Trophoblast cell (in vitro differentiated cells and primary cell): ENCODE measurements around the gene RRAGD.

ENCODE experiments used
- DNase-seq, 2 donors: peaks; one replicate each; pipeline ENCODE4 v3.0.0-alpha.2; 2016
- H2AFZ ChIP-seq: 2 replicates; pipeline ENCODE4 v1.6.1; 2013; ENCODE audit warnings: low read length, moderate library complexity, mild to moderate bottlenecking; ENCODE audit not compliant: insufficient read depth, poor library complexity
- H2AK5ac ChIP-seq: 2 replicates; pipeline ENCODE4 v1.6.1; 2013; ENCODE audit warnings: mild to moderate bottlenecking, low read length
- H2BK120ac ChIP-seq: 2 replicates; pipeline ENCODE4 v1.6.1; 2013; ENCODE audit warnings: low read length, mild to moderate bottlenecking, moderate library complexity; ENCODE audit not compliant: insufficient read depth, poor library complexity
- H2BK12ac ChIP-seq: 2 replicates; pipeline ENCODE4 v1.6.1; 2013; ENCODE audit warnings: mild to moderate bottlenecking, low read length, moderate library complexity
- H2BK5ac ChIP-seq: 2 replicates; pipeline ENCODE4 v1.6.1; 2013; ENCODE audit warnings: low read length, low read depth, moderate library complexity, mild to moderate bottlenecking; ENCODE audit not compliant: poor library complexity
- H3K14ac ChIP-seq: 2 replicates; pipeline ENCODE4 v1.6.1; 2013; ENCODE audit warnings: mild to moderate bottlenecking, low read length
- H3K18ac ChIP-seq: 2 replicates; pipeline ENCODE4 v1.6.1; 2013; ENCODE audit warnings: mild to moderate bottlenecking, low read length
- H3K23ac ChIP-seq: 2 replicates; pipeline ENCODE4 v1.6.1; 2013; ENCODE audit warnings: low read length
- H3K27ac ChIP-seq: 2 replicates; pipeline ENCODE4 v1.5.1; 2013; ENCODE audit warnings: low read depth, mild to moderate bottlenecking, inconsistent platforms, low read length, moderate library complexity
- H3K27me3 ChIP-seq: 2 replicates; pipeline ENCODE4 v1.6.1; 2013; ENCODE audit warnings: inconsistent platforms, mild to moderate bottlenecking, low read length, moderate library complexity; ENCODE audit not compliant: insufficient read depth
- H3K36me3 ChIP-seq, 2 experiments: 1 replicate in 1 of 2; 2 replicates in 1 of 2; pipeline ENCODE4 v1.6.1; 2013; ENCODE audit warnings: low read length in 2 of 2, mild to moderate bottlenecking in 2 of 2, moderate library complexity in 1 of 2; ENCODE audit not compliant: insufficient read depth in 2 of 2, control insufficient read depth in 1 of 2
- H3K4ac ChIP-seq: 2 replicates; pipeline ENCODE4 v1.6.1; 2013; ENCODE audit warnings: low read depth, mild to moderate bottlenecking, low read length, moderate library complexity
- H3K4me1 ChIP-seq, 2 experiments: 1 replicate in 1 of 2; 2 replicates in 1 of 2; pipeline ENCODE4 v1.6.1; 2013; ENCODE audit warnings: low read length in 2 of 2, mild to moderate bottlenecking in 2 of 2, moderate library complexity in 1 of 2; ENCODE audit not compliant: insufficient read depth in 2 of 2, control insufficient read depth in 1 of 2
- H3K4me2 ChIP-seq: 2 replicates; pipeline ENCODE4 v1.6.1; 2013; ENCODE audit warnings: inconsistent platforms, mild to moderate bottlenecking, low read length, moderate library complexity
- H3K4me3 ChIP-seq: 2 replicates; pipeline ENCODE4 v1.5.1; 2013; ENCODE audit warnings: mild to moderate bottlenecking, low read depth, low read length, inconsistent platforms
- H3K79me1 ChIP-seq: one replicate; pipeline ENCODE4 v1.6.1; 2013; ENCODE audit warnings: low read length
- H3K79me2 ChIP-seq: 2 replicates; pipeline ENCODE4 v1.6.1; 2013; ENCODE audit warnings: low read length, mild to moderate bottlenecking; ENCODE audit not compliant: control insufficient read depth, insufficient read depth, poor library complexity
- H3K9ac ChIP-seq: 2 replicates; pipeline ENCODE4 v1.6.1; 2013; ENCODE audit warnings: mild to moderate bottlenecking, low read length
- H3K9me3 ChIP-seq: 2 replicates; pipeline ENCODE4 v1.6.1; 2013; ENCODE audit warnings: low read depth, mild to moderate bottlenecking, control low read depth, inconsistent platforms, low read length; ENCODE audit not compliant: insufficient read depth
- H4K12ac ChIP-seq: 2 replicates; pipeline ENCODE4 v1.6.1; 2013; ENCODE audit warnings: low read depth, mild to moderate bottlenecking, low read length, moderate library complexity
- H4K8ac ChIP-seq: 2 replicates; pipeline ENCODE4 v1.6.1; 2013; ENCODE audit warnings: low read depth, mild to moderate bottlenecking, low read length, moderate library complexity
- H4K91ac ChIP-seq: one replicate; pipeline ENCODE4 v1.6.1; 2013; ENCODE audit warnings: low read depth, mild to moderate bottlenecking, low read length, moderate library complexity
- WGBS: extraction: QIAGEN DNeasy Blood & Tissue Kit; methylation state at CpG from one replicate; pipeline ENCODE4 v1.1.7; 2013; ENCODE audit warnings: missing lambda C conversion rate; ENCODE audit not compliant: insufficient read length, insufficient coverage; ENCODE audit errors: extremely low coverage; 5-methylcytosine and 5-hydroxymethylcytosine counted together

RRAGD gene

DNA sequence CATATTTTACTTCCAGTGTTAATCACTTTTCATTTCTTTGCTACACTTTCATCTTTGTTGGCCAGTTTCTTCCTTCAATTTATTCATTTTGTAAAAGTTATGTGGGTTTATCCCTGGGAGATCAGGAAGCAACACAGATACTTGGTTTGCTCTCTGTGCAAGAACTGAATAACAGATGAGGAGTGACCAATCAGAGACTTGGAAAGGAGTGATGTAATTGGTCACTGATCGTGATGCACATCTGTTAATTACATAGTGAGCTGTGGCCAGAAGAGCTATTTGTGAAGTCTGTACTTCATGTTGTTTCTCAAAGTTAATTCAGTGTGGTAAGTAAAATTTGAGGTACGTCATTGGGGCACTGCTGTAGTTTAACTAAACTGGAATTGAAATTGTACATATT lies 42.2 kb upstream of the RRAGD start:
- no peak overlapping the region for H3K14ac ChIP-seq
- H4K12ac ChIP-seq: no peak overlapping the region
- H4K91ac ChIP-seq: no peak overlapping the region
- no CpG with 5 or more reads among the region's 2 CpGs for WGBS
- H2BK5ac ChIP-seq: no peak overlapping the region
- no peak overlapping the region for H3K9ac ChIP-seq
- no peaks in the 10 kb centered on the region for H3K27me3 ChIP-seq
- H3K79me2 ChIP-seq: no peaks in the 10 kb centered on the region
- H3K27ac ChIP-seq: no peak overlapping the region
- H2BK12ac ChIP-seq: no peak overlapping the region
- no peak overlapping the region for H2AK5ac ChIP-seq
- H3K36me3 ChIP-seq: no peaks in the 10 kb centered on the region
- no peaks in the 10 kb centered on the region for H3K79me1 ChIP-seq
- DNase-seq: no peak
- H3K4me3 ChIP-seq: no peak overlapping the region
- no peak overlapping the region for H4K8ac ChIP-seq
- H2BK120ac ChIP-seq: no peak overlapping the region
- no peak overlapping the region for H3K4ac ChIP-seq
- H3K4me2 ChIP-seq: no peak overlapping the region
- no peak overlapping the region for H3K23ac ChIP-seq
- no peaks in the 10 kb centered on the region for H3K4me1 ChIP-seq
- no peak overlapping the region for H3K18ac ChIP-seq
- no peak overlapping the region for H2AFZ ChIP-seq
- peaks cover 2% of the 10 kb centered on the region for H3K9me3 ChIP-seq

DNA sequence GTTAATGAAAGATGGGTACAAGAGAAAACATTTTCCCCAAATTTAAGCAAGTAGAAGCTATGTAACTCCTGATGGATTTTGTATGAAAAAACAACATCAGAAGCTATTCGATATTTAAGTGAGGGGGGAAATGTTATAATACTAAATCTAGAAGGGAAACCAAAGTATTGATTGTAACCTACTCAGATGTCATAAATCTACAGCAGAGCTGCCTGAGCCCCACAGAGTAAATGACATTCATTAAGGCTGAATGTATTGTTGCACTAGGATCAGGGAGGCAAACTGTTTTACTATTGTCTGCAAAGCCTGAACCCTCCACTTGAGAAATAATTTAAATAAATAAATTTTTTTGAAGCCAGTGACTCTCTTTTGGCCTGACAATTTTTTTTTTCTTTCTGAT lies 40.2 kb upstream of the RRAGD start:
- H3K79me2 ChIP-seq: no peaks in the 10 kb centered on the region
- H3K4me2 ChIP-seq: no peak overlapping the region
- no peak overlapping the region for H3K27ac ChIP-seq
- H3K23ac ChIP-seq: no peak overlapping the region
- no peaks in the 10 kb centered on the region for H3K36me3 ChIP-seq
- H3K4ac ChIP-seq: no peak overlapping the region
- H2AFZ ChIP-seq: no peak overlapping the region
- no peak overlapping the region for H4K8ac ChIP-seq
- H3K27me3 ChIP-seq: no peaks in the 10 kb centered on the region
- H3K4me1 ChIP-seq: no peaks in the 10 kb centered on the region
- WGBS: no CpG with 5 or more reads among the region's 1 CpG
- H3K18ac ChIP-seq: no peak overlapping the region
- no peak overlapping the region for H2BK12ac ChIP-seq
- H3K4me3 ChIP-seq: no peak overlapping the region
- H3K14ac ChIP-seq: no peak overlapping the region
- H3K79me1 ChIP-seq: no peaks in the 10 kb centered on the region
- DNase-seq: no peak
- no peak overlapping the region for H3K9ac ChIP-seq
- peaks cover 2% of the 10 kb centered on the region for H3K9me3 ChIP-seq
- no peak overlapping the region for H4K91ac ChIP-seq
- H2BK120ac ChIP-seq: no peak overlapping the region
- no peak overlapping the region for H2BK5ac ChIP-seq
- H2AK5ac ChIP-seq: no peak overlapping the region
- H4K12ac ChIP-seq: no peak overlapping the region

GRCh38 chr6:89449193-89449592 lies 37.1 kb upstream of the RRAGD start:
- H2AFZ ChIP-seq: no peak overlapping the region
- no peak overlapping the region for H4K12ac ChIP-seq
- no peak overlapping the region for H3K4me2 ChIP-seq
- H3K4ac ChIP-seq: no peak overlapping the region
- no peak overlapping the region for H2AK5ac ChIP-seq
- no peaks in the 10 kb centered on the region for H3K79me2 ChIP-seq
- no peaks in the 10 kb centered on the region for H3K36me3 ChIP-seq
- H3K23ac ChIP-seq: no peak overlapping the region
- H3K9ac ChIP-seq: no peak overlapping the region
- no peaks in the 10 kb centered on the region for H3K4me1 ChIP-seq
- no peaks in the 10 kb centered on the region for H3K9me3 ChIP-seq
- H2BK12ac ChIP-seq: no peak overlapping the region
- H2BK5ac ChIP-seq: no peak overlapping the region
- no peak overlapping the region for H4K91ac ChIP-seq
- no peak overlapping the region for H2BK120ac ChIP-seq
- H3K18ac ChIP-seq: no peak overlapping the region
- no peaks in the 10 kb centered on the region for H3K79me1 ChIP-seq
- no CpG with 5 or more reads among the region's 1 CpG for WGBS
- no peak overlapping the region for H3K4me3 ChIP-seq
- H3K27me3 ChIP-seq: no peaks in the 10 kb centered on the region
- no peak overlapping the region for H3K27ac ChIP-seq
- no peak overlapping the region for H3K14ac ChIP-seq
- no peak overlapping the region for H4K8ac ChIP-seq
- no peak for DNase-seq

- Histone ChIP-seq H3K4me2 (no peak overlapping the region), H3K79me2 (no peaks in the 10 kb centered on the region), H3K4me3 (no peak overlapping the region), H4K8ac (no peak overlapping the region), H4K12ac (no peak overlapping the region), H3K18ac (no peak overlapping the region), H3K14ac (no peak overlapping the region), H3K9me3 (no peaks in the 10 kb centered on the region), H4K91ac (no peak overlapping the region), H3K9ac (no peak overlapping the region), H2AK5ac (no peak overlapping the region), H3K4ac (no peak overlapping the region), H3K27ac (no peak overlapping the region), H2AFZ (no peak overlapping the region), H3K23ac (no peak overlapping the region), H2BK5ac (no peak overlapping the region), H2BK12ac (no peak overlapping the region), H3K79me1 (no peaks in the 10 kb centered on the region), H3K27me3 (no peaks in the 10 kb centered on the region), H3K4me1 (no peaks in the 10 kb centered on the region), H2BK120ac (no peak overlapping the region), H3K36me3 (peaks cover 0 to 1% of the 10 kb centered on the region in 2 experiments)
- WGBS: no CpG with 5 or more reads among the region's 5 CpGs
- DNase-seq: no peak
Observed at GRCh38 chr6:89443658-89444057, 31.6 kb upstream of the RRAGD start.
